Measurements from ENCODE around the gene DNAJC30. TPM values are rescaled to one million over a fixed set of nuclear protein-coding genes. Genes with fewer than 3 reads are reported as not detected.

Gene DNAJC30
- total RNA-seq, 1 experiment from 2014 or later: 8.5 TPM

DNA sequence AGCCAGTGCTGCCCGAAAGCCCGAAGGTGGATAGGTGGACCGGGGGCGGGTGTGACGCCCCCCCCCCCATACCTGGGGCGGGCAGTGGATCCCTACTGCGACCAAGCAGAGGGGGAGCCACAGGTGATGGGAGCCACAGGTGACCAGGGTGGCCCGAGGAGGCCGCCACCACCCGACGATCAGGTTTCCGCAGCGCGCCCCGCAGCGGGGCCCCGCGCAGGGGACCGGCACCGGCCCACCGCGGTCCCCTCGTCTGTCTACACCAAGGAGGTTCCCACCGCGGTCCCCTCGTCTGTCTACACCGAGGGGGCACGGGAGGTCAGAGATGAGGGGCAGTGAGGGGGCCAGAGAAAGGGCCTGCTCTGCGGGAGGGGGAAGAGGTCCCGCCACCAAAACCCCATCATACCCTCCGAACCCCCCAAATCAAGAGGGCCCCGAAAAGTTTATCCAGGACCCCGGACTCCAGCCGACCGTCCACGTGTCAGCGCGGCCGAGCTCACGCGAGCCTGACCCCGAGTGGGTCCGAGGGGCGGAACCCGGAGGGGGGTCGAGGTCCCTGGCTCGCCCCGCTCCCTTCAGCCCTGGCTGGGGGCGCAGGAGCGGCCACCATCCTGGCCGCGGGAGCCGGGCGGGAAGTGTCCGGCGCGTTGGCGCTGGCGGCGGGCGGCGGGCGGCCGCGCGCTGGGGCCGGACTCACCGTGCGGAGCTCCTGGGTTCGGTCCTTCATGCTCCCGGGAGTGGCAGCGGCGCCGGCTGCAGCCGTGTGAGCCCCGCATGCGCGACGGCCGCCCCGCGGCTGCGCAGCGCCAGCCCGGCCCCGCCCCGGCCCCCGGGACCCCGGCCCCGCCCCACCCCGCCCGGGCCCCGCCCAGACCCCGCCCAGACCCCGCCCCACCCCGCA is 35.9 kb upstream of the DNAJC30 start, which contains the start of gene STX1A:
Gene STX1A (minus strand): TSS at position 765 of the 901 bp plus-strand sequence. CDS start 38 bp downstream, at position 727.
- Histone ChIP-seq H3K27me3 (ENCODE audit: insufficient read depth, low read length) (no peaks in the 10 kb centered on the region), H3K79me2 (ENCODE audit: insufficient read depth, low read length) (peaks cover 46% of the 10 kb centered on the region), H4K20me1 (ENCODE audit: insufficient read depth) (peaks cover 8% of the 10 kb centered on the region; the same call in 1 of the 2 replicates), H3K9me2 (ENCODE audit: insufficient read depth) (no peaks in the 10 kb centered on the region), H3K9ac (ENCODE audit: low read length) (peak within 1 kb of the TSS; percentile 95), H3K4me3 (replicated peaks in 1 of 2; ENCODE audit: low read depth in 1 of 2, low read length in 2 of 2) (peak within 1 kb of the TSS; percentile 88 to 93), H3K9me3 (ENCODE audit: control insufficient read depth in 1 of 2, insufficient read depth in 1 of 2, low read depth in 1 of 2, low read length in 2 of 2) (no peaks in the 10 kb centered on the region), H3K27ac (ENCODE audit: low read depth, low read length) (peak within 1 kb of the TSS; percentile 81), H2AFZ (ENCODE audit: low read depth, low read length, poor library complexity, severe bottlenecking) (no peak within 1 kb of the TSS), H3K4me2 (ENCODE audit: low read length) (peak within 1 kb of the TSS; percentile 84), H3K36me3 (ENCODE audit: control insufficient read depth in 1 of 2, insufficient read depth in 2 of 2, low read length in 2 of 2) (no peaks in the 10 kb centered on the region), H3K4me1 (ENCODE audit: control insufficient read depth in 1 of 2, insufficient read depth in 2 of 2, low read length in 2 of 2) (peaks cover 61 to 71% of the 10 kb centered on the region in 2 experiments)
- TF ChIP-seq FOSL1 (IDR thresholded peaks at IDR 0.05; ENCODE audit: low read depth) (no peak), ELF1 (IDR thresholded peaks at IDR 0.05; ENCODE audit: borderline replicate concordance, low read depth) (no peak), CEBPB (IDR thresholded peaks at IDR 0.05; ENCODE audit: low read depth) (no peak), EZH2 (IDR thresholded peaks at IDR 0.05) (no peak), EZH2phosphoT487 (IDR thresholded peaks at IDR 0.05; ENCODE audit: borderline replicate concordance) (no peak), POLR2A (IDR thresholded peaks at IDR 0.05; ENCODE audit: borderline replicate concordance, extremely low read depth, insufficient read depth, insufficient read length) (peak; percentile 28), POLR2AphosphoS5 (IDR thresholded peaks at IDR 0.05; ENCODE audit: low read depth, low read length) (peak; percentile 81), EGR1 (IDR thresholded peaks at IDR 0.05; ENCODE audit: low read depth) (no peak), YY1 (IDR thresholded peaks at IDR 0.05; ENCODE audit: extremely low read depth, insufficient replicate concordance, low read depth, low read length) (no peak), SP1 (IDR thresholded peaks at IDR 0.05; ENCODE audit: low read depth) (no peak), ZFX (IDR thresholded peaks at IDR 0.05) (peak; percentile 43; the same call in 1 of the 2 replicates), SIN3A (IDR thresholded peaks at IDR 0.05; ENCODE audit: low read depth) (no peak), CBX3 (IDR thresholded peaks at IDR 0.05; ENCODE audit: low read depth) (no peak), SRF (IDR thresholded peaks at IDR 0.05; ENCODE audit: low read depth) (no peak)
- TF ChIP-seq, protein P1, sequence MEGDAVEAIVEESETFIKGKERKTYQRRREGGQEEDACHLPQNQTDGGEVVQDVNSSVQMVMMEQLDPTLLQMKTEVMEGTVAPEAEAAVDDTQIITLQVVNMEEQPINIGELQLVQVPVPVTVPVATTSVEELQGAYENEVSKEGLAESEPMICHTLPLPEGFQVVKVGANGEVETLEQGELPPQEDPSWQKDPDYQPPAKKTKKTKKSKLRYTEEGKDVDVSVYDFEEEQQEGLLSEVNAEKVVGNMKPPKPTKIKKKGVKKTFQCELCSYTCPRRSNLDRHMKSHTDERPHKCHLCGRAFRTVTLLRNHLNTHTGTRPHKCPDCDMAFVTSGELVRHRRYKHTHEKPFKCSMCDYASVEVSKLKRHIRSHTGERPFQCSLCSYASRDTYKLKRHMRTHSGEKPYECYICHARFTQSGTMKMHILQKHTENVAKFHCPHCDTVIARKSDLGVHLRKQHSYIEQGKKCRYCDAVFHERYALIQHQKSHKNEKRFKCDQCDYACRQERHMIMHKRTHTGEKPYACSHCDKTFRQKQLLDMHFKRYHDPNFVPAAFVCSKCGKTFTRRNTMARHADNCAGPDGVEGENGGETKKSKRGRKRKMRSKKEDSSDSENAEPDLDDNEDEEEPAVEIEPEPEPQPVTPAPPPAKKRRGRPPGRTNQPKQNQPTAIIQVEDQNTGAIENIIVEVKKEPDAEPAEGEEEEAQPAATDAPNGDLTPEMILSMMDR (IDR thresholded peaks at IDR 0.05 in 2 of 3, conservative IDR thresholded peaks at IDR 0.05 in 1 of 3; ENCODE audit: borderline replicate concordance in 1 of 3, insufficient read depth in 1 of 3, low read depth in 2 of 3, low read length in 2 of 3): no peak
- ChIA-PET CTCF (interaction anchor here (0.5 to 2.0 kb wide), 5 partner anchors 12 to 112 kb away, joined by 3 to 6 read pairs (median 5); no protein-coding TSS in a partner anchor), POLR2A (interaction anchor here (1.6 kb wide), 1 partner anchor 12 kb away, joined by 5 read pairs; no protein-coding TSS in a partner anchor), RAD21 (ENCODE audit: low non-redundant PET in 1 of 2, low total read pairs in 2 of 2, uncharacterized antibody in 2 of 2, unreplicated experiment in 2 of 2) (interaction anchor here in 1 of 2 experiments (1.4 kb wide), 1 partner anchor 12 kb away, joined by 3 read pairs; no protein-coding TSS in a partner anchor)
- no TSS peak for BruUV-seq (replicated peaks)
- intact Hi-C loops (cut with micrococcal nuclease): no loop called here
- ATAC-seq: peak; percentile 62
- DNase-seq (ENCODE audit: low read depth, low spot score): no peak

All from HCT116 (cell line).